GM19468 (cell line): Measurements from ENCODE around the gene VOPP1.
A peak's percentile ranks its signal among the peaks of the same experiment; 100 is the strongest.

Experiments used
- ATAC-seq: cut with Tn5 transposase; IDR thresholded peaks from one replicate; pipeline ENCODE4 v1.9.1; 2021; ENCODE audit warnings: mild to moderate bottlenecking, moderate library complexity, moderate number of reproducible peaks; ENCODE audit not compliant: unreplicated experiment; ENCODE audit errors: extremely low read depth

The VOPP1 gene

DNA sequence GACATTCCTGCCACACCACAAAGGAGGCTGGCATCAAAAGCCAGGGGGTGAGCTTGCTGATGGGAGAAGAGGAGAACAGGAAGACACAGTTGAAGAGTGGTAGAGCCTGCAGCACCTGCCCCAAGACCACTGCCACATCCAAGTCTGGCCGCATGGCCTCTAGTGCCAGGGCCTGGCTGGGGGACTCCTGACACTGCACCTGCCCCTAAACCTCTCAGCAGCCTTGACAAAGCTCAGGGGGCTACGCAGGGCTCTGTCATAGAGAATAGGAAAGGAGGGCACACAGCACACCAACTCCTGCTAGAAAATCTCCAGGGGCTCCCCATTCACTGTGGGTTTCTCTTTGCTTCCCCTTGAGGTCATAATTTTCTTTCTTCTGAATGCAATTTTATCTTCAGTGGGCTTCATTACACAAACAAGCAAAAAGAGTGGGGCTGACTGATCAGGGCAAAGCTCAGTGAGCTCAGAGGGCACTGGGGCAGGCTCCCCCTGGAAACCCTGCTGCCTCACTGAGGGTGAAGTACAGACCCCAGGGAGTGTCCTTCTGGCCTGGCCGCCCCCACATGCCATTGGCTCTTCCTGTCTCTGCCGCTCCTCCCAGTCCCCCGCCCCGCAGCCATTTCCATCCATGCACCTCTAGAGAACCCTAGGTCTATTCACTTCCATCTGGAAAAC lies 37.2 kb downstream of the VOPP1 start:
- no peak for ATAC-seq

DNA sequence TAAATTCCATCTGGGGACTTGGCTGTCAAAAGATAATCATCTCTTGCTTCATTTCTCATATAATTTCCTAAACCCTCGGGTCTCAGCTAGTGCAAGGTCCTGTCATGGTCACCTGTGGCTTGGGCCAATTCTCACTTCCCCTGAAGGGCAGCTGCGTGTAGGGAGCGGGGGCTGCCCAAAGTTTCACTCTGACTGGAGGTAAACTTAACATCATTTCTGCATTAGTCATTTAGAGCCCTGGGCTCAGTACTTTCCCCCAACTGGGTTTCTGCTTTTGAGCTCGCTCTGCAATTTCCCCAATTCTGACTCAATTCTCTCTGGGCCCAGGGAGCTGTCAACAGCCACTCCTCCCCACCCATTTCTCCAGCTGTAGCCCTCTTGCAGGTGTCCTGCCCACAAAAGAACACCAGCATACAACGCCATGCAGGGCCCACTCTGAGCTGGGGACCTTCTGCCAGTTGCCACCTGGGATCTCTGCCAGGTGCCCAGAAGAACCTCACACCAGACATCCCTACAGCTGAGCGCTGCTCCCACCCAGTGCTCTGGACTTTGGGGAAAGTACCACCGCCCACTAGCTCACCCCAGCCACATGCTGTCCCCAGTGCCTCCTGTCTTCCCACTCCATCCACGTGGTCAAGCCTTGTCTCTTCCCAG lies 37.9 kb downstream of the VOPP1 start:
- peak; percentile 64 for ATAC-seq

DNA sequence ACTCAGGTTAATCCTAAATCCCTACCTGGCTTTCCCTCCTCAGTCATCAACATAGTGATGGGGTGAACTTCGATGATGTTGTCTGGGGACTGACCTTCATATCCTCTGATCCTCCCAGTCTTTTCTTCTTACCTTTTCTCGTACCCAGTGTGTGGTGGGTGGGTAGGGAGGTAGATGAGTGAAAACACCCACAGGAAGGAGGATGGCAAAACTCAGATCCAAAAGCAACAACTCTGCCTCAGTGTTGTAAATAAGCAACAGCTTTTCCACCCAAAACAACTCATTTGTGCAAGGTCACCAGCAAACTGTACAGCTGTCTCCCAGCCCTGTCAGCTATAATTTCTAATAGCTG lies 38.6 kb downstream of the VOPP1 start:
- ATAC-seq = no peak

DNA sequence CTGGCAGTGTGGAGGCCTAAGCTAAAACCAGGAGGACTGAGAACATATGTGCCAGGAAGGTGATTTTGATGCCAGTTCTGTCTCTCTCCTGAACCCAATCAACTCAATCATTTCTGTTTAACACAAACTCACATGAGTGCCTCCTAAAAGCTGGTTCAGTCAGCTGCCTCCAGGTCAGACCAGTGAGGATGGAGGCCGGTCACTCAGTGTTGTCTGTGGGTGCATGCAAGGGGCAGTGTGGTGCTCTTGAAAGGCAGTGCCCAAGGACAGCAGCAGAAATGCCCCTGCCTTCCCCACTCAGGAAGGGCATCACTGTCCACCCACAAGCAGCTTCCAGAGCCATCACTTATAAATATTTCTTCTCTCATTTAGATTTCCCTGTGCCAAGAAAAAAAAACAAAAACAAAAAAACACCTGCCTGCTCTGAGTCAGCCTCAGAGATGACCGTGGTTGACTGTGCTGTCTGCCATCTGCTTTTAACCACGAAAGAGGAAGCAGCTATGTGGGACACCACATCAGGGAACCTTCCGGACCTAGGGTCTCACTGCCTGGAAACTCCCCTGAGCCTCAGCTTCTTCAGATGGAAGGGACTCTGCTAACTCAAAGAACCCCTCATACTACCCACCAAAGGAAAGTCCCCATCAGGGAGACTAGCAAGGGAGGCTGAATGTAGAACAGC lies 39.1 kb downstream of the VOPP1 start:
- peak; percentile 66 for ATAC-seq

DNA sequence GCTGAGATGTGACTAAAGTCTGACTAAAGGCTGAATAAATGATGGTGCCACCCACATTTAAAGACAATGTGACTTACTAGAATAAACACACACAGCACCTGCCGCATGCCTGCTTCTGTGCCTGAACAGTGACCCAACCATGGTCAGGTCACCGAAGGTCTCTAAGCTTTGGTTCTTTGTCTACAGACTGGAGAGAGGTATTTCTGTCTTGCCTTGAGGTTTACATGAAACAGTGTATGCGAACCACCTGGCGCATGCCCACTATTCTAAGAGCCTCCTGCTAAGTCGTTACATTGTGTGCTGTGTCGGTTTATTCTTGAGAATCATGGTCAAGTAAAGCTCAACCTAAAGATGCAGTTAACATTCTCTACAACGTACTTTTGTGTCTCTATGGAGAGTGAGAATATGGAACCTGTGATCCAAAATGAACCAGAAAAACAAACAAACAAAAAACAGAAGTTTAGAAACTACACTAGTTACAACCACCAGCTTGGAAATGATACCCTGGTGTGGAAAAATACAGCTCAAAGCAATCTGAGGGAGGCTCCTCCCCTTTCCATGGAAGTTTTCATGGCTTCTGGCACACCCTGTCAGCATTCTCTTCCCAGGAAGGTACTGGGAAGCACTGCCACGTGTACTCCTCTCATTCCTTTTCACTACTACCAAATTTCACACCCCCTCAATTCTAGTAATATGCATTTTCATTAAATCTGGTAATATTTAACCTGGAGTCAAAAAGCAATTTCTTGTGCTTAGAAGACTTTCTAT lies 40.0 kb downstream of the VOPP1 start:
- ATAC-seq = peak; percentile 8

DNA sequence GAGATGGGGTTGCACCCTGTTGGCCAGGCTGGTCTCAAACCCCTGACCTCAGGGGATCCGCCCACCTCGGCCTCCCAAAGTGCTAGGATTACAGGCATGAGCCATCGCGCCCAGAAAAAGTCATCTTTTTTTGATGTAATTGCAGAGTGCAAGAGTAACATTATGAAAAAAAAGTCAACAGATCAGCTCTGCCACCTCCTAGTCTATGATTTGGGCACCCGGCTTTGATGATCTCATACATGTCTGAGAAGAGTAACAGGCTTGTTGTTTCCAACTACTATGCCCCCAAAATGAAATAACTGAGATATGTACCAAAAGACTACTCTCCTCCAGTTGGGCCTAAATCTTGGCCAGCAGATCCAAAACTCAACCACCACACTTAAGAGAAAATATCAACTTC lies 40.8 kb downstream of the VOPP1 start:
- ATAC-seq = no peak

DNA sequence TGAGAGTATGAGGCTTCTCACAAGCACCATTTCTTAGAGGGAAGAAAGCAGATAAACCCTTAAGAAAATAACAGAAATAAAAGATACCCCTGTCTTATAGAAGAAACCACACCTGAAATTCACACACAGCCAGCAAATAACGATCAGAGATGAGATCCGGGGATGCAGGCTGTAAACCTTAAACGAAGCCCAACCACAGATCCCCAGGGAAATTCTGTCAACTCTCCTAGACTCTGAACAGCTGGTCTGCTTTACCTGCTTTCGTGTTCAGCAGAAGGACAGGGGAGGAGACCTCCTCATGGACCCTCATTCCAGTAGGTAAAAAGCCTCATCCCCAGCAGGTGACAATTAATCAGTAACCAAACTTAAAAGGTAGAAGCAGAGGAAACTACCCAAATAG lies 45.0 kb downstream of the VOPP1 start:
- ATAC-seq = no peak

DNA sequence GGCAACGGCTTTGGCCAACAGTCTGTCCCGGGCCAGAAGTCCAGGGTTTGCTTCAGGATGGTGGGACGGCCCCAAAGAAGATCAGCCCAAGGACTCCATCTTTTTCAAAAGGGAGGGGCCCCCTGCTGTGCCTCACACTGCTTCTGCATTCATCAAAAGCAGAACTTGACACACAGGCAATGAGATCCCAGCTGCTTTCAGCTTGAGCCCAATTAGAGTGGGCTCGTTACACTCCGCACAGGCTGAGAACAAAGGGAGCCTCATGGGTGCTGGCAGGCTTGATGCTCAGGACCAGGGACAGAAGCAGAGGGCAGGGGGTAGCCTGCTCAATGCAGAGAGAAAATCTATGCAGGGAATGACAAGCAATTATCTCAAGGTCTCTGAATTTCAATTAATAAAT lies 45.5 kb downstream of the VOPP1 start:
- no peak for ATAC-seq

DNA sequence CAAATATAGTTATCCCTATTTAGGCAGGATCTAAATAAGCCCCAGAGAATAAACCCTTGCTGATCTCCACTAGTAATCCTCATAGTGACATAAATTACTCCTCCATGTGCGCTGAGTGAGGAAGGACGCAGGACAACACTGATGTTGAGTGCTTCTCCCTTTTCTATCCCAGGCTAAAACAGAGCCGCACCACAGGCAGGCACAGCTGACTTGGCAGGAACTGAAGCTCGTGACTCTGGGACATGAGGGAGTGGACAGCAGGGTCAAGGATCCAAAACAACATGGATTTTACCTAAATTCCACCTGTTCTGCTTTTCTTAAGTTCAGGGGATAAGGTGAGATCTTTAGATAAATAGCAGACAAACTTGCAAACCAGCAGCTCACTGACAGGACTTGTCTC lies 46.0 kb downstream of the VOPP1 start:
- no peak for ATAC-seq

DNA sequence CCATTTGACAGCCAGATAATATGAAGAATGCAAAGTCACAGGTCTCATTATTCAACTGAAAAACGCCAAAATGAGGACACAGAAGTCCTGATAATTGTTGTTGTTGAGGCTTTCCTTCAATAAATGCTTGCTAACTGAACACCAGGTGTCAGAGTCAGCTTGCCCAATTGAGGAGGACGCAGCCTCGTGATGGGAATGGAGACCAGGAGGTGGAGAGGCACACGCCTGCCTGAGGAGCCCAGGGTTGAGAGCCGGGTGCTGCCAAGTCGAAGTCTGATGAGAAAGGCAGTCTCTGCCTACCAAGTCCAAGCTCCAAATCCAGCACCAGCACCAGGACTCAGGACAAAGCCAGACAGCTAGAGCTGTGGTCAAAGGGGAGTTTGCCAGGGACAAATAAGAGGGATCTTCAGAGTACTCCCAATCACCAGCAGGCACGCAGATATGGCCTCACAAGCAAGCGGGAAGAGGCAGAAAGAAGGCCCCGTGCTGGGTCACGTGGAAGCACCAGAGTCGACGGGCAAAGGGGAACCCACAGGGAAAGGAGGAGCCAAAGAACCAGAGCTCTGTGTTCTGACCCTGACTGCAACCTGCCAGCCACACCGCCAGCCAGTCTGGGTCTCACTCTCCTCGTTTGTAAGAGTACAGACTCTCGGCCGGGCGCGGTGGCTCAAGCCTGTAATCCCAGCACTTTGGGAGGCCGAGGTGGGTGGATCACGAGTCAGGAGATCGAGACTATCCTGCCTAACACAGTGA lies 47.6 kb downstream of the VOPP1 start:
- no peak for ATAC-seq

DNA sequence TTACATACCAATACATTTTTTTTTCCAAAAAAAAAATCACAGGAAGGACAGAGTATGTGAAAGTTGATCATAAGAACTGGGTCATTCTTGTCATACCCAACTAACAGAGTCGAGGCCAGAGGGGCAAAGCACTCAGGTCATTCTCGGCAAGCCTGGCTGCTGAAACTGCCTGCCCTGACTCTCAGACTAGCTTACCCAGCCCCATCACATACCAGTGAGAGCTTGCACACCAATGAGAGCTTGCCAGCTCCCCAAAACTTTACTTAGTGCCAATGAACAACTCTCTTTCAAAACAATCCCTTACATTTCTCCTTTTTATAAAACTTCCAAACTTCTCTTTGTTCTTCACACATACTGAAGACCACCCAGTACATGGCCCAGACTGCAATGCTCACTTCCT lies 48.9 kb downstream of the VOPP1 start:
- no peak for ATAC-seq

DNA sequence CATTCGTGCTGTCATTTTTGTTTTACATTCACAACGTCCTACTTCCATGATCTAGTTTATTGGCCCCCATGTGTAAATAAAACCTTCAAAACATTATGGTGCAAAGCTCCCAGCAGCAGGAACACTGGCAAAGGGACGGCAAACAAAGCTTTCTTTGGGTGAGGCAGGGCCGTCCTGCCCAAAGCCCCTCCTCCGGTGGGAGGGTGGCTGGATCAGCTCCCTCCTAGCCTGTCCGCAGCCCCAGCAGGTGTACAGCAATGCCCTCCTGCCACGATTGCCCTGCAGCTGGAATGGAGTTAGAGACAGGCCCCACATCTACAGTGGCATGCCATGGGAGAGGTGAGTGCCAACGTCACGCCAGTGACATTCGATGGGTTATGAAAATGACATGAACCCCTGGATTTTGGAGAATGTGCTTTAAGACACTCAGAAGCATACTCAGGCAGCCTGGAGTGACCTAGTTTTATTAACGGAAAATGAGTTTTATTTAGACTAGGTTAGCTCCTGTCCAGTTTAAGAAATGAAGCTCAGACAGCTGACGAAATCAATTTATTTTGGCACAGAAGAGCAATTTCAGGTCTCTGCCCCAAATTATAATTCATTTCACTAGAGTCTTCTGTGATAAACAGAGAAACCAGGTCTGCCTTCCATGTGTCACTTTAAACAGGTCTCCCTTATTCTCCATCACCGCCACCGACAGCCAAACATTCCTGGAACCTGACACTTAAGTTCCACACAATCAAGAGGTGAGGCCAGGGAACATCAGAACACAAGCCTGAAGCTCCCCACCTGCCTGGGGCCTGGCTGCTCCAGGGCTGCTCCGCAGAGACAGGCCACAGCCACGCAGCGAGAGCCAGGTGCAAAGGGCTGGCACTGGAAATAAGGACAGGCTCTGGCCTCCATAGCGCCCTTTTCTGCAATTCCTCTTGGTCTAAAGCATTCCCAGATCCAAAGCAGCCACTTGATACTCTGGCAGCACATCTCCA lies 50.1 kb downstream of the VOPP1 start:
- ATAC-seq = no peak

DNA sequence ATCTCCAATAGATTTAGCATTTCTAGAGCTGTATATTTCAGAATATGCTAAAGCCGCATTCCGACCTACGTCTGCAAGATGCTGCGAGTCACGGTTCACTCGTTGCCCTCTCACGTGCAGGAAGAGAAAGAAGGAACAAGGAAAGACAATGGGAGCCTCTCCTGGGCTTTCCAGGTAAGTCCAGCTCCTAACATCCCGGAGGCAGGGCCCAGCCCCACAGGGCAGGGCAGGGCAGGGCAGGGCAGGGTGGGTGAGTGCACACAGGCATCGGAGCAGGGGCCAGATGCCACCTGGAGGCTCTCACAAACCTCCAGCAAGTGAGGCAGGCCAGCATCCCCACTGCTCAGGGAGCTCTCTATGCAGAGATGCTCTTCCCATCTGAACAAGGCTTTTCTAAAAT lies 50.8 kb downstream of the VOPP1 start:
- ATAC-seq = no peak

DNA sequence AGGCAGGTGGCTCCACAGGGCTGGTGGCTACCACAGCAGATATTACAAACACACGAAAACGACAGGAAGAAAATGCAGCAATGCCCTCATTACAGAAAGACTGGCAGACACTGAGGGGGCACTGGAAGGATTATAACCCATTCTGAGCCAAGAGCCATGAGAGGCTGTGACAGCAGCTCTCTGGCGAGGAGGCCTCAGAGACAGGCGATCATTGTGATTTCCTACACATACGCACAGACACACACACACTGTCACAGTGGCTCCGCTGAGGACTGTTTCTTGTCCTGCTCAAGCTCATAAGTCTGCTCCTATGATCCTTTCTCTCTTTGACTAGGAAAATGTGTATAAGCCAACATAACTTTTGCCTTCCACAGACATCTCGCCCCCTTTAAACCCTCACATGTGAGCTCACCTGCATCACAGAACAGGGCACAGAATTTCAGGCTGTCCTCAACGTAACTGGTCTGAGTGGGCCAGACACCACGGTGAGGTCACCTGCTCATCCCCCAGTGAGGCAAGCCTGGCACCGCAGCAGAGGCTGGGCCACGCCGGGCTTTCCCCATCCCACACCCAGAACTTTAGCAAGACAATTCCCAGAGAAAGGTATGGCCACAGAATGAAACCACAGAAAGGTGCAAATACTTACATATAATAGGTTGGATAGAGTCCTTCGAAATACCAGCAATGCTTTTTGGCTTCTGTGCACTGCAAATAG lies 51.7 kb downstream of the VOPP1 start:
- no peak for ATAC-seq

DNA sequence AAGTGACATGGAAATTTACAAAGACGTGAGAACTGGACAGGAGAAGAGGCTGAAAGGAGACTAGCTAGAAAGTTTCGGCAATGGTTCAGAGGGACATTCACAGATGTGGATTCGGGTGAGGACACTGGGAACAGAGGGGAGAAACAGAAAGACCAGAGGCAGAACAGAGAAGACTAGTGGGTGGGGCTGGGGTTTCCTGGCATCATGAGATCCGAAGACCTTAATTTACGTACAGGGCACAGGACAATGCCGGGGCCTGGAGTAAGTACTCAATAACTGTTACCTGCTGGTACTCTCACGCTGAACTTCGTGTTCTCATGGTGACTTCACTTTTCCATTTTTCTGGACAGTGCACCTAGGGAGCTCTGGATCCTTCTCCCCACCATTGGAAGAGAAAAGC lies 53.5 kb downstream of the VOPP1 start:
- ATAC-seq = no peak

DNA sequence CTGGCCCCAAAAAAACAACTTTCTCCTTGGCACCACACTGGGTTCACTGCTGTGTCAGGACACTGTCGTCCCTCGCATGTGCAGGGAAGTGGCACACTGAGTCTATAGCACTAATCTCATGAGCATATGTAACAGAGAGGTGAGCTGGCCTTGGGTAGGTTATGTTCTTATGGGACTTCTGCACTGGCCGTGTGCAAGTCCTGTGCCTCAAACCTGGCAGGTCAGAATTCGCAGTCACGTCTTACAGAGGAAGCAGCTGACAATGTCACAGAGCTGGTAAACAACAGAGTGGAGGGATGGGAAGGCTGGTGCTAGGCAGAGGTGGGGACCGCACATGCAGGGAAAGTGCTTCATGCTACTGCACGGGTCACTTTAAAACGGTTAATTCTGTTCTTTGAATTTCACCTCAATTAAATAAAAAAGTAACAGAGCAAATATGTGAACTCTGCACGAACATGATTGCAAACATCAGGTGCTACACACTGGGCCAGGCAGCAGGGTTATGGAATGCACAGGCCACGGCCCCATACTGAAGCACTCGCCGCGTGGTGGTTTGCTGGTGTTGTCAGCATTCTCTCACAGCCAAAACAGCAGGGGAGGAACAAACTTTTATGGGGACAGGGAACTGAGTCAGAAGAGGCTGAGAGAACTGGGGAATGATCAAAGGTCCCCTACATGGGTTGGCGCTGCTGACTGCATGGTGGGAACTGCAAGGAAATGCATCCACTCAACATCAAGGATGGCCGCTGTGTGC lies 54.2 kb downstream of the VOPP1 start:
- no peak for ATAC-seq

DNA sequence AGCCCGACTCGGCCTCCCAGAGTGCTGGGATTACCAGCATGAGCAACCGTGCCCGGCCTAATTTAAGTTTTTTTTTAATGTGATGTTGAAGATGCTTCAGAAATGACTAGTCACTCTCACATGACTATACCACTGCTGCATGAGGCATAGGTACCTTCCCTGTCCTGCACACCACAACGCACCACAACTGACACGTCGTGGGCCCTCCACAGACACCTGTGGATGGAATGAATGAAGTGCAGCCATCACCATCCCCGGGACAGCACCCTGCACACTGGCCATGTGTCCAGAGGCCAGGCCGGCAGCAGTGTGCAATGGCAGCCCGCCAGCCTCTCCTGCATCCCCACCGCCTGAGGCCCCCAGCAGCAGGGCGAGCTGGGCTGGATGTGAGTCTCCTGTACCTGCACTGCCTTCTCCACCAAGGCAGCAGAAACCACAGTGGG lies 55.1 kb downstream of the VOPP1 start:
- peak; percentile 51 for ATAC-seq

DNA sequence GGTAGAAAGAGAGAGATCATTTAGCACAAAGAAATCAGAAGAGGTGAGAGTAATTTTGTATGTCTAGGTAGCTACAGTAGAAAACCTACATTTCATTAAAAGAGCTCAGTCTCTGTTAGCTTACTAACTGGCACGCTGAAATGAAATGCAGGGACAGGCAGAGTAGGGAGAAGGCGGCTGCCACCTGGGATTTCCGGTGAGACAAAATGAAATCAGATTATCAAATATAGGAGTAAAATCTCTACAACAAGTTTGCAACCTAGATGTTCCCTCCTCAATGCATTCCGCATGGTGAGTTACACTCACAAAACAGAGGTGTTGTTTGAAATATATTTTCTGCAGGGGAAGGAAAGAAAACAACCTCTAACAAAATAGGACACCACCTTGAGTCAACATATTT lies 55.9 kb downstream of the VOPP1 start:
- ATAC-seq = no peak
